ENCODE data around the gene NATD1.
"Not testable (repeated sequence)": the region's sequence is repeated elsewhere in the genome, so short reads cannot be mapped to it uniquely, and the experiment has no call there.

Gene NATD1

GRCh38 chr17:21214015-21214776 lies 39.0 kb downstream of the NATD1 start, which contains the start of gene TMEM11:
Gene TMEM11, minus strand, starts transcription at chr17:21214161. Its CDS starts 9 bp downstream, at chr17:21214152.
- DNase-seq = peak; percentile 88

- DNase-seq = no peak
These were observed 39.6 kb downstream of the NATD1 start for GRCh38 chr17:21213638-21214014.

GRCh38 chr17:21212826-21213637 lies 40.2 kb downstream of the NATD1 start:
- no peak for DNase-seq

GRCh38 chr17:21211825-21212479 lies 41.3 kb downstream of the NATD1 start:
- no peak for DNase-seq

- DNase-seq = no peak
These were observed 42.7 kb downstream of the NATD1 start for GRCh38 chr17:21210411-21211076.

- no peak for DNase-seq
These were observed 43.6 kb downstream of the NATD1 start for GRCh38 chr17:21209511-21210175.

GRCh38 chr17:21208352-21208751 lies 44.9 kb downstream of the NATD1 start:
- DNase-seq = no peak

- no peak for DNase-seq
These were observed 48.3 kb downstream of the NATD1 start for GRCh38 chr17:21204935-21205334.

- DNase-seq = no peak
These were observed 50.7 kb downstream of the NATD1 start for GRCh38 chr17:21202512-21202911.

GRCh38 chr17:21201874-21202273 lies 51.3 kb downstream of the NATD1 start:
- DNase-seq = no peak

- DNase-seq = no peak
These were observed 52.0 kb downstream of the NATD1 start for GRCh38 chr17:21201298-21201595.

GRCh38 chr17:21200590-21201297 lies 52.5 kb downstream of the NATD1 start:
- DNase-seq = no peak

GRCh38 chr17:21199856-21200255 lies 53.4 kb downstream of the NATD1 start:
- DNase-seq = no peak

GRCh38 chr17:21199311-21199710 lies 53.9 kb downstream of the NATD1 start:
- DNase-seq = no peak

GRCh38 chr17:21198411-21198810 lies 54.8 kb downstream of the NATD1 start:
- no peak for DNase-seq

GRCh38 chr17:21196126-21196525 lies 57.1 kb downstream of the NATD1 start:
- DNase-seq = no peak

- no peak for DNase-seq
These were observed 58.5 kb downstream of the NATD1 start for GRCh38 chr17:21194703-21195102.

- DNase-seq = no peak
These were observed 59.0 kb downstream of the NATD1 start for GRCh38 chr17:21194226-21194625.

GRCh38 chr17:21193031-21193430 lies 60.2 kb downstream of the NATD1 start:
- DNase-seq = no peak

- not testable (repeated sequence) for DNase-seq
These were observed 60.8 kb downstream of the NATD1 start for GRCh38 chr17:21192414-21192813.

GRCh38 chr17:21191698-21192097 lies 61.5 kb downstream of the NATD1 start:
- DNase-seq = no peak

GRCh38 chr17:21190078-21190477 lies 63.1 kb downstream of the NATD1 start:
- no peak for DNase-seq
